HepG2 (cell line): ENCODE measurements around the gene GDPGP1. TPM values are rescaled to one million over a fixed set of nuclear protein-coding genes. Genes with fewer than 3 reads are reported as not detected.
A peak's percentile ranks its signal among the peaks of the same experiment; 100 is the strongest.

ENCODE experiments used
- ATAC-seq: fragments of 200-7000 bp; cut with Tn5 transposase; 3 replicates; pipeline ENCODE4 v1.9.1; 2020; ENCODE audit warnings: mild to moderate bottlenecking, moderate library complexity
- BruUV-seq: library from RNA; stranded (reverse); fragments of 400-500 nt; replicated peaks from 2 replicates; lab custom pipeline; 2021; lab: Mats Ljungman, UMichigan
- CTCF ChIA-PET: fragments of 300-600 bp; formaldehyde crosslinking; extraction: SDS; loops from one replicate; lab custom pipeline; 2021; ENCODE audit warnings: low total read pairs, inconsistent platforms, low intra/inter-chr PET ratio; lab: Yijun Ruan, JAX
- POLR2A ChIA-PET: fragments of 350-600 bp; sonication (Branson Sonifier 250); formaldehyde crosslinking; loops from one replicate; lab custom pipeline; 2020; ENCODE audit warnings: antibody characterized with exemption, inconsistent platforms; lab: Yijun Ruan, JAX
- DNase-seq: peaks from one replicate; pipeline ENCODE4 v3.0.0-alpha.2; 2015; ENCODE audit warnings: low spot score
- FAIRE-seq: peaks from 3 replicates; lab custom pipeline; 2011; peaks lifted over from hg19 to GRCh38; lab: Jason Lieb, UNC
- H2AFZ ChIP-seq: one replicate; pipeline ENCODE4 v1.6.1; 2011; ENCODE audit warnings: low read length, inconsistent platforms
- H3K27ac ChIP-seq: fragments of 300-600 bp; 3 replicates; pipeline ENCODE4 v1.8.0; 2011; ENCODE audit warnings: mixed run types, mild to moderate bottlenecking, mixed read lengths, low read length, inconsistent platforms; ENCODE audit not compliant: insufficient read depth; ENCODE audit errors: extremely low read length
- H3K27me3 ChIP-seq, 2 experiments: fragments of 200-600 bp in 1 of 2; 2 replicates in 1 of 2; 3 replicates in 1 of 2; pipeline versions ENCODE4 v1.6.0 to v1.8.0; 2011; ENCODE audit warnings: low read length in 2 of 2, mild to moderate bottlenecking in 2 of 2, moderate library complexity in 2 of 2, inconsistent platforms in 1 of 2; ENCODE audit not compliant: insufficient read depth in 2 of 2, control insufficient read depth in 1 of 2
- H3K36me3 ChIP-seq, 2 experiments: fragments of 200-600 bp in 1 of 2; replicated peaks in 1 of 2; 2 replicates in 1 of 2; 3 replicates in 1 of 2; pipeline versions ENCODE4 v1.5.1 to v1.8.0; 2011; ENCODE audit warnings: low read length in 2 of 2, inconsistent platforms in 1 of 2; ENCODE audit not compliant: insufficient read depth in 2 of 2, control insufficient read depth in 1 of 2
- H3K4me1 ChIP-seq: 2 replicates; pipeline ENCODE4 v1.5.1; 2012; ENCODE audit warnings: low read length, inconsistent platforms; ENCODE audit not compliant: insufficient read depth
- H3K4me2 ChIP-seq: 2 replicates; pipeline ENCODE4 v1.6.0; 2011; ENCODE audit warnings: low read depth, low read length, inconsistent platforms
- H3K4me3 ChIP-seq, 3 experiments: fragments of 200-600 bp in 1 of 3; sonication (generic), shearing (Covaris generic) in 1 of 3; replicated peaks in 1 of 3; 2 replicates each; pipeline ENCODE4 v1.5.1; 2011 to 2016; ENCODE audit warnings: low read length in 3 of 3, inconsistent platforms in 2 of 3, low read depth in 2 of 3, mild to moderate bottlenecking in 2 of 3, control low read depth in 1 of 3, mixed read lengths in 1 of 3; ENCODE audit not compliant: insufficient read depth in 1 of 3
- H3K79me2 ChIP-seq: one replicate; pipeline ENCODE4 v1.6.1; 2011; ENCODE audit warnings: low read length, inconsistent platforms; ENCODE audit not compliant: insufficient read depth
- H3K9ac ChIP-seq: 2 replicates; pipeline ENCODE4 v1.6.0; 2011; ENCODE audit warnings: mild to moderate bottlenecking, low read depth, low read length, inconsistent platforms; ENCODE audit not compliant: insufficient read depth
- H3K9me3 ChIP-seq: 2 replicates; pipeline ENCODE4 v1.5.1; 2012; ENCODE audit warnings: mild to moderate bottlenecking, low read length
- H4K20me1 ChIP-seq: 2 replicates; pipeline ENCODE4 v1.6.0; 2011; ENCODE audit warnings: inconsistent platforms, mild to moderate bottlenecking, low read length, moderate library complexity; ENCODE audit not compliant: insufficient read depth
- CCDC6 ChIP-seq: sonication (generic); formaldehyde crosslinking; IDR thresholded peaks from 2 replicates; pipeline ENCODE4 v1.8.1; 2022; ENCODE audit warnings: mild to moderate bottlenecking, missing genetic modification reagents, moderate library complexity
- HINFP ChIP-seq: sonication (generic); formaldehyde crosslinking; IDR thresholded peaks from 2 replicates; pipeline ENCODE4 v1.4.0; 2020; ENCODE audit warnings: low read depth, mild to moderate bottlenecking, missing genetic modification reagents
- HNF1B ChIP-seq: sonication (generic); formaldehyde crosslinking; IDR thresholded peaks from 2 replicates; pipeline ENCODE4 v1.5.1; 2020; ENCODE audit warnings: mild to moderate bottlenecking, moderate library complexity, missing genetic modification reagents
- HNF4G ChIP-seq, 2 experiments: sonication (generic) in 1 of 2; formaldehyde crosslinking in 1 of 2; IDR thresholded peaks; 2 replicates each; pipeline versions ENCODE4 v1.4.0 to v1.6.1; 2011 to 2020; ENCODE audit warnings: borderline replicate concordance in 2 of 2, low read depth in 2 of 2, mild to moderate bottlenecking in 2 of 2, low read length in 1 of 2, missing genetic modification reagents in 1 of 2, moderate library complexity in 1 of 2
- HNRNPL ChIP-seq: fragments of 200-400 bp; formaldehyde crosslinking; IDR thresholded peaks from 2 replicates; pipeline ENCODE4 v1.6.1; 2017; ENCODE audit warnings: mild to moderate bottlenecking, low read depth, low read length
- KDM5B ChIP-seq: sonication (generic); formaldehyde crosslinking; IDR thresholded peaks from 2 replicates; pipeline ENCODE4 v1.4.0; 2020; ENCODE audit warnings: missing genetic modification reagents, mild to moderate bottlenecking, borderline replicate concordance
- MAFK ChIP-seq, 2 experiments: IDR thresholded peaks in 1 of 2; conservative IDR thresholded peaks in 1 of 2; 2 replicates each; pipeline ENCODE4 v1.6.1; 2011; ENCODE audit warnings: improper control_type of control experiment in 2 of 2, low read length in 2 of 2
- MYPOP ChIP-seq: sonication (generic); formaldehyde crosslinking; IDR thresholded peaks from 2 replicates; pipeline ENCODE4 v1.8.1; 2023; ENCODE audit warnings: mild to moderate bottlenecking, moderate library complexity, missing genetic modification reagents
- SMC3 ChIP-seq: IDR thresholded peaks from 2 replicates; pipeline ENCODE4 v1.6.1; 2011; ENCODE audit warnings: low read length, improper control_type of control experiment
- SOX6 ChIP-seq, 2 experiments: fragments of 450-650 bp in 1 of 2; sonication (generic) in 1 of 2; formaldehyde crosslinking in 1 of 2; IDR thresholded peaks; 2 replicates each; pipeline versions ENCODE4 v1.4.0 to v1.6.1; 2017 to 2020; ENCODE audit warnings: antibody characterized with exemption in 1 of 2, mild to moderate bottlenecking in 1 of 2, missing genetic modification reagents in 1 of 2
- TEAD3 ChIP-seq: optimal IDR thresholded peaks from 2 replicates; pipeline ENCODE3; 2016; ENCODE audit warnings: borderline replicate concordance
- ZBTB38 ChIP-seq: sonication (generic); formaldehyde crosslinking; IDR thresholded peaks from 2 replicates; pipeline ENCODE4 v1.5.1; 2020; ENCODE audit warnings: mild to moderate bottlenecking, missing genetic modification reagents
- ZFP91 ChIP-seq: sonication (generic); formaldehyde crosslinking; IDR thresholded peaks from 2 replicates; pipeline ENCODE4 v1.9.0; 2022; ENCODE audit warnings: missing genetic modification reagents, mild to moderate bottlenecking, borderline replicate concordance
- ZNF24 ChIP-seq: fragments of 450-650 bp; IDR thresholded peaks from 2 replicates; pipeline ENCODE4 v1.6.1; 2017; ENCODE audit warnings: antibody characterized with exemption, mild to moderate bottlenecking
- ZNF317 ChIP-seq: sonication (generic); formaldehyde crosslinking; IDR thresholded peaks from 2 replicates; pipeline ENCODE4 v1.5.0; 2020; ENCODE audit warnings: mild to moderate bottlenecking, missing genetic modification reagents
- ZNF75D ChIP-seq: sonication (generic); formaldehyde crosslinking; IDR thresholded peaks from 2 replicates; pipeline ENCODE4 v1.8.1; 2023; ENCODE audit warnings: missing genetic modification reagents, mild to moderate bottlenecking, borderline replicate concordance
- WGBS: methylation state at CpG from one replicate; pipeline ENCODE4 v1.1.6; 2017; ENCODE audit warnings: low lambda C conversion rate; 5-methylcytosine and 5-hydroxymethylcytosine counted together
- in situ Hi-C: cut with HindIII; loops from 2 replicates; pipeline ENCODE4 v1.10.0; 2017; ENCODE audit warnings: low pct_unique_long_range_greater_than_20kb; ENCODE audit not compliant: extremely low pct_ligation_motif_present
- intact Hi-C: fragments of 100-400 bp; cut with micrococcal nuclease; formaldehyde crosslinking; loops from one replicate; pipeline ENCODE4 v1.10.0; 2022; ENCODE audit not compliant: unreplicated experiment
- polyA plus RNA-seq, 8 experiments: library from polyadenylated mRNA; depleted of rRNA in 3 of 8; stranded (reverse) in 7 of 8; unstranded in 1 of 8; fragments of >200 nt; fragmentation: Illumina TruSeq in 4 of 8; extraction: Trizol in 4 of 8; gene quantifications; 2 replicates each; pipeline versions ENCODE4 v1.2.1 to v1.2.3, GENCODE V29; 2011 to 2016; ENCODE audit warnings: low read depth in 4 of 8, missing spikeins in 1 of 8, mixed read lengths in 1 of 8; ENCODE audit not compliant: insufficient read depth in 1 of 8
- total RNA-seq, 5 experiments: library from RNA; depleted of rRNA; stranded (reverse); fragments of >200 nt; fragmentation: Illumina TruSeq; extraction: Trizol; gene quantifications; 2 replicates each; pipeline ENCODE4 v1.2.3, GENCODE V29; 2016; ENCODE audit warnings: low read depth in 1 of 5

Gene GDPGP1
- total and polyA plus RNA-seq, 2 of the 13 experiments (the other 11 are each of a cell fraction or from before 2014, with no cell fraction given) = 1.5 to 4.3 TPM

GRCh38 chr15:90221246-90221900 is 12.6 kb upstream of the GDPGP1 start:
- H3K27me3 ChIP-seq = no peaks in the 10 kb centered on the region
- no peaks in the 10 kb centered on the region for H3K4me1 ChIP-seq
- BruUV-seq = no TSS peak
- peak; percentile 86 for FAIRE-seq
- peaks cover 13 to 34% of the 10 kb centered on the region in 2 experiments for H3K36me3 ChIP-seq
- 72% methylated on average over 8 of the region's 14 CpGs for WGBS
- no peak overlapping the region for H3K4me3 ChIP-seq
- H3K9ac ChIP-seq = no peak overlapping the region
- H3K79me2 ChIP-seq = no peaks in the 10 kb centered on the region
- in situ Hi-C loops (no loop called here), intact Hi-C loops (loop anchor here (2.0 kb wide), 1 partner anchor 21 kb away; the partner anchor contains the start of gene SEMA4B)
- H3K4me2 ChIP-seq = no peak overlapping the region
- ChIA-PET CTCF (interaction anchor here (4.1 kb wide), 1 partner anchor 78 kb away, joined by 41 read pairs; no protein-coding TSS in a partner anchor), POLR2A (interaction anchor here (1.1 kb wide), 1 partner anchor 20 kb away, joined by 3 read pairs; the partner anchor contains the start of gene SEMA4B)
- no peaks in the 10 kb centered on the region for H4K20me1 ChIP-seq
- ATAC-seq = peak; percentile 91
- no peak overlapping the region for H2AFZ ChIP-seq
- no peaks in the 10 kb centered on the region for H3K9me3 ChIP-seq
- peak; percentile 67 for DNase-seq
- H3K27ac ChIP-seq = no peak overlapping the region
- TF ChIP-seq ZBTB38 (CRISPR knock-in tag) (peak; percentile 39; the same call in 1 of the 2 replicates), HNF4G (IDR thresholded peaks at IDR 0.05; ENCODE audit: borderline replicate concordance, low read depth, low read length) (no peak), HNF4G (CRISPR knock-in tag; IDR thresholded peaks at IDR 0.05; ENCODE audit: borderline replicate concordance, low read depth) (peak; percentile 19; the same call in 1 of the 2 replicates), ZFP91 (peak; percentile 59; the same call in 1 of the 2 replicates), MAFK (conservative IDR thresholded peaks at IDR 0.05 in 1 of 2, IDR thresholded peaks at IDR 0.05 in 1 of 2; ENCODE audit: low read length in 2 of 2) (no peak), TEAD3 (peak; percentile 47), CCDC6 (peak; percentile 34; the same call in 1 of the 2 replicates), HINFP (CRISPR knock-in tag) (no peak), KDM5B (CRISPR knock-in tag) (peak; percentile 20; the same call in 1 of the 2 replicates), HNF1B (CRISPR knock-in tag) (peak; percentile 59; the same call in 1 of the 2 replicates), SMC3 (peak; percentile 78), ZNF24 (no peak), ZNF75D (CRISPR knock-in tag) (no peak), MYPOP (CRISPR knock-in tag) (no peak), HNRNPL (peak; percentile 82), ZNF317 (0 out of 2 replicates have a peak, but pooled peaks have one; percentile 32), SOX6 (IDR thresholded peaks at IDR 0.05) (no peak), SOX6 (CRISPR knock-in tag; IDR thresholded peaks at IDR 0.05) (0 out of 2 replicates have a peak, but pooled peaks have one; percentile 36)
